PC-9 (cell line): ENCODE data around the gene ZNF169. TPM values are rescaled to one million over a fixed set of nuclear protein-coding genes. Genes with fewer than 3 reads are reported as not detected.
A peak's percentile ranks its signal among the peaks of the same experiment; 100 is the strongest.

Experiments used
- BruUV-seq: library from RNA; stranded (reverse); fragments of 400-500 nt; replicated peaks from 2 replicates; lab custom pipeline; 2021; lab: Mats Ljungman, UMichigan
- CTCF ChIA-PET: fragments of 300-600 bp; sonication (Branson Sonifier 250); formaldehyde crosslinking; loops from one replicate; lab custom pipeline; 2022; ENCODE audit warnings: antibody characterized with exemption; lab: Charles Lee
- POLR2A ChIA-PET: fragments of 300-600 bp; sonication (Branson Sonifier 250); formaldehyde crosslinking; loops from one replicate; lab custom pipeline; 2022; ENCODE audit warnings: antibody characterized with exemption; ENCODE audit not compliant: unreplicated experiment; lab: Charles Lee
- DNase-seq, 2 experiments: peaks; one replicate each; pipeline versions ENCODE4 v3.0.0 to v3.0.0-alpha.2; 2015 to 2022; ENCODE audit warnings: mixed read lengths in 1 of 2
- H2AFZ ChIP-seq: fragments of 200-600 bp; sonication (generic); 2 replicates; pipeline ENCODE4 v1.8.1; 2017; ENCODE audit warnings: antibody characterized with exemption
- H3F3A ChIP-seq: fragments of 200-600 bp; sonication (generic); 2 replicates; pipeline ENCODE4 v1.8.1; 2017; ENCODE audit warnings: antibody characterized with exemption, mild to moderate bottlenecking, low read depth; ENCODE audit not compliant: insufficient read depth
- H3K27ac ChIP-seq: fragments of 200-600 bp; sonication (generic); 2 replicates; pipeline ENCODE4 v1.6.1; 2016; ENCODE audit warnings: mixed run types
- H3K27me3 ChIP-seq: fragments of 200-600 bp; sonication (generic); 2 replicates; pipeline ENCODE4 v1.6.1; 2016; ENCODE audit warnings: low read depth, mixed run types; ENCODE audit not compliant: insufficient read depth
- H3K36me3 ChIP-seq: fragments of 200-600 bp; sonication (generic); 2 replicates; pipeline ENCODE4 v1.6.1; 2016; ENCODE audit warnings: low read depth, mixed run types
- H3K4me1 ChIP-seq: fragments of 200-600 bp; sonication (generic); replicated peaks from 2 replicates; pipeline ENCODE4 v1.6.1; 2016; ENCODE audit warnings: mixed run types; ENCODE audit not compliant: insufficient read depth
- H3K4me2 ChIP-seq: fragments of 200-600 bp; sonication (generic); 2 replicates; pipeline ENCODE4 v1.6.1; 2017; ENCODE audit warnings: mixed run types
- H3K4me3 ChIP-seq: fragments of 200-600 bp; sonication (generic); 2 replicates; pipeline ENCODE4 v1.6.1; 2016; ENCODE audit warnings: mixed run types
- H3K79me2 ChIP-seq: fragments of 200-600 bp; sonication (generic); 2 replicates; pipeline ENCODE4 v1.6.1; 2017; ENCODE audit warnings: low read depth, mixed run types
- H3K9me2 ChIP-seq: fragments of 200-600 bp; sonication (generic); 2 replicates; pipeline ENCODE4 v1.8.1; 2017; ENCODE audit warnings: mild to moderate bottlenecking; ENCODE audit not compliant: insufficient read depth
- H3K9me3 ChIP-seq: fragments of 200-600 bp; sonication (generic); 2 replicates; pipeline ENCODE4 v1.8.1; 2016; ENCODE audit warnings: low read depth; ENCODE audit not compliant: insufficient read depth
- H4K20me1 ChIP-seq: fragments of 200-600 bp; sonication (generic); 2 replicates; pipeline ENCODE4 v1.8.1; 2017; ENCODE audit not compliant: insufficient read depth
- EZH2 ChIP-seq: fragments of 200-600 bp; sonication (generic); IDR thresholded peaks from 2 replicates; pipeline ENCODE4 v1.8.0; 2017; ENCODE audit warnings: antibody characterized with exemption, low read depth
- intact Hi-C: fragments of 100-400 bp; cut with micrococcal nuclease; formaldehyde crosslinking; loops from one replicate; pipeline ENCODE4 v1.10.0; 2022; ENCODE audit not compliant: unreplicated experiment
- total RNA-seq: library from RNA; stranded (reverse); gene quantifications from 2 replicates; pipeline ENCODE4 v1.2.3, GENCODE V29; 2021
- TF ChIP-seq, protein P1 (sequence below): fragments of 200-600 bp; sonication (generic); conservative IDR thresholded peaks from 2 replicates; pipeline ENCODE4 v1.6.1; 2017; ENCODE audit warnings: mixed run types, antibody characterized with exemption, mild to moderate bottlenecking, moderate library complexity

ZNF169 gene
- total RNA-seq, 1 experiment from 2014 or later, result 8.5 TPM

GRCh38 chr9:94277885-94278536 is 18.9 kb downstream of the ZNF169 start:
- POLR2A ChIA-PET, result interaction anchor here (0.6 to 0.7 kb wide), 2 partner anchors 9 to 826 kb away, joined by 3 to 9 read pairs; no protein-coding TSS in a partner anchor
- H2AFZ ChIP-seq, result no peak overlapping the region

GRCh38 chr9:94280409-94280989 is 21.4 kb downstream of the ZNF169 start:
- Histone ChIP-seq H3K27me3 (no peaks in the 10 kb centered on the region), H3K4me1 (peaks cover 13% of the 10 kb centered on the region), H3F3A (peaks cover 18% of the 10 kb centered on the region; the same call in 1 of the 2 replicates), H3K9me3 (peaks cover 10% of the 10 kb centered on the region), H2AFZ (no peak overlapping the region), H3K4me2 (no peak overlapping the region), H3K9me2 (no peaks in the 10 kb centered on the region), H3K4me3 (no peak overlapping the region), H3K36me3 (peaks cover 11% of the 10 kb centered on the region), H4K20me1 (no peaks in the 10 kb centered on the region), H3K79me2 (0 out of 2 replicates have a peak, but pooled peaks cover 3% of the 10 kb centered on the region), H3K27ac (no peak overlapping the region)
- no TSS peak for BruUV-seq
- ChIA-PET CTCF (no interaction called here), POLR2A (no interaction called here)
- no peak for TF ChIP-seq EZH2
- TF ChIP-seq, protein P1, sequence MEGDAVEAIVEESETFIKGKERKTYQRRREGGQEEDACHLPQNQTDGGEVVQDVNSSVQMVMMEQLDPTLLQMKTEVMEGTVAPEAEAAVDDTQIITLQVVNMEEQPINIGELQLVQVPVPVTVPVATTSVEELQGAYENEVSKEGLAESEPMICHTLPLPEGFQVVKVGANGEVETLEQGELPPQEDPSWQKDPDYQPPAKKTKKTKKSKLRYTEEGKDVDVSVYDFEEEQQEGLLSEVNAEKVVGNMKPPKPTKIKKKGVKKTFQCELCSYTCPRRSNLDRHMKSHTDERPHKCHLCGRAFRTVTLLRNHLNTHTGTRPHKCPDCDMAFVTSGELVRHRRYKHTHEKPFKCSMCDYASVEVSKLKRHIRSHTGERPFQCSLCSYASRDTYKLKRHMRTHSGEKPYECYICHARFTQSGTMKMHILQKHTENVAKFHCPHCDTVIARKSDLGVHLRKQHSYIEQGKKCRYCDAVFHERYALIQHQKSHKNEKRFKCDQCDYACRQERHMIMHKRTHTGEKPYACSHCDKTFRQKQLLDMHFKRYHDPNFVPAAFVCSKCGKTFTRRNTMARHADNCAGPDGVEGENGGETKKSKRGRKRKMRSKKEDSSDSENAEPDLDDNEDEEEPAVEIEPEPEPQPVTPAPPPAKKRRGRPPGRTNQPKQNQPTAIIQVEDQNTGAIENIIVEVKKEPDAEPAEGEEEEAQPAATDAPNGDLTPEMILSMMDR, result no peak
- intact Hi-C loops, result no loop called here
- DNase-seq, result no peak

More at GRCh38 chr9:94277885-94278536, 18.9 kb downstream of the ZNF169 start:
- Histone ChIP-seq H3K4me3 (no peak overlapping the region), H3K36me3 (peaks cover 11% of the 10 kb centered on the region), H3K9me3 (peaks cover 10% of the 10 kb centered on the region), H3K4me2 (peak overlapping the region; percentile 12; the same call in 1 of the 2 replicates), H3K4me1 (peaks cover 13% of the 10 kb centered on the region), H3K27me3 (no peaks in the 10 kb centered on the region), H3K79me2 (0 out of 2 replicates have a peak, but pooled peaks cover 3% of the 10 kb centered on the region), H3K9me2 (no peaks in the 10 kb centered on the region), H3F3A (peaks cover 18% of the 10 kb centered on the region; the same call in 1 of the 2 replicates), H4K20me1 (no peaks in the 10 kb centered on the region), H3K27ac (peak overlapping the region; percentile 86)
- no TSS peak for BruUV-seq
- TF ChIP-seq, protein P1, result no peak
- DNase-seq, result no peak
- intact Hi-C loops, result no loop called here
- CTCF ChIA-PET, result no interaction called here

DNA sequence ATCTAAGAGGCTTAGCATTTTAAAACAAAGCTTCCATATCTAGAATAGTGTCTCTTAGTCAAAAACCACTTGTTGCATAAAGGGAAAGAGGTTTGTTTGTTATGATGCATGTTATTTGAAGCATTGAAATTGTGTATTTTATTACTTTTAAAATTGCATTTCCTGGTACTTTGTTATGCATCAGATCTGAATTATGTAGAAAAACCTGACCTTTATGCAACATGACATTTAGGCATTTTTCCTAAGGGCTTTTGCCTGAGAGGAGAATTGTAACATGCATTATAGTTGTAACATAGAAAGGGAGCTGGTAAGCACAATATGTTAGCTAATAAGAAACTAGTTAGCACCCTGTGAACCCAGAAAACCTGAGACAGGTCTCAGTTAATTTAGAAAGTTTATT is 22.0 kb downstream of the ZNF169 start:
- Histone ChIP-seq H3F3A (peaks cover 18% of the 10 kb centered on the region; the same call in 1 of the 2 replicates), H3K27ac (no peak overlapping the region), H3K27me3 (no peaks in the 10 kb centered on the region), H3K36me3 (peaks cover 11% of the 10 kb centered on the region), H3K4me1 (peaks cover 13% of the 10 kb centered on the region), H3K9me3 (peaks cover 10% of the 10 kb centered on the region), H4K20me1 (no peaks in the 10 kb centered on the region), H3K79me2 (0 out of 2 replicates have a peak, but pooled peaks cover 3% of the 10 kb centered on the region), H3K4me3 (no peak overlapping the region), H3K4me2 (no peak overlapping the region), H3K9me2 (no peaks in the 10 kb centered on the region), H2AFZ (no peak overlapping the region)
- POLR2A ChIA-PET, result no interaction called here
- BruUV-seq, result no TSS peak
- DNase-seq, result no peak
- no peak for TF ChIP-seq EZH2
- intact Hi-C loops, result no loop called here
- CTCF ChIA-PET, result no interaction called here
